Tibial nerve (tissue), 4 donors: Measurements from ENCODE around the gene FHAD1. TPM values are rescaled to one million over a fixed set of nuclear protein-coding genes. Genes with fewer than 3 reads are reported as not detected.

Source experiments
- DNase-seq, 2 donors: peaks; one replicate each; pipeline ENCODE4 v3.0.0-alpha.2; 2019; ENCODE audit warnings: low spot score in 2 of 2
- H3K27ac ChIP-seq, 4 donors: fragments of 200-600 bp; sonication (generic) in 3 of 4; one replicate each; pipeline ENCODE4 v1.5.1; 2017 to 2019; ENCODE audit warnings: mild to moderate bottlenecking in 1 of 4
- H3K27me3 ChIP-seq, 2 donors: fragments of 200-600 bp; sonication (generic) in 1 of 2; one replicate each; pipeline versions ENCODE4 v1.5.1 to v1.6.0; 2017 to 2019
- H3K36me3 ChIP-seq, 3 donors: fragments of 200-600 bp; sonication (generic); one replicate each; pipeline ENCODE4 v1.5.1; 2018 to 2019
- H3K4me1 ChIP-seq, 4 donors: fragments of 200-600 bp; sonication (generic) in 3 of 4; one replicate each; pipeline ENCODE4 v1.5.1; 2017 to 2019
- H3K4me3 ChIP-seq, 4 donors: fragments of 200-600 bp; sonication (generic) in 3 of 4; one replicate each; pipeline ENCODE4 v1.5.1; 2017 to 2019; ENCODE audit warnings: mild to moderate bottlenecking in 1 of 4, moderate library complexity in 1 of 4
- H3K9me3 ChIP-seq, 4 donors: fragments of 200-600 bp; sonication (generic) in 3 of 4; one replicate each; pipeline ENCODE4 v1.5.1; 2017 to 2019
- EP300 ChIP-seq, 2 donors: sonication (generic); formaldehyde crosslinking; IDR thresholded peaks; one replicate each; pipeline ENCODE4 v1.6.1; 2017; ENCODE audit warnings: antibody characterized with exemption in 2 of 2, mild to moderate bottlenecking in 1 of 2
- POLR2A ChIP-seq, 2 donors: fragments of 450-650 bp; IDR thresholded peaks; one replicate each; pipeline ENCODE4 v1.6.1; 2017; ENCODE audit warnings: antibody characterized with exemption in 2 of 2, mild to moderate bottlenecking in 2 of 2, moderate library complexity in 2 of 2
- WGBS, 2 donors: methylation state at CpG; one replicate each; pipeline ENCODE4 v1.1.5; 2018; 5-methylcytosine and 5-hydroxymethylcytosine counted together
- total RNA-seq, 4 donors: library from RNA; depleted of rRNA; stranded (reverse); fragments of >200 nt; gene quantifications; one replicate each; pipeline ENCODE4 v1.1.0, GENCODE V29; 2016
- TF ChIP-seq, protein P1 (sequence below), 5 experiments: fragments of 200-600 bp in 3 of 5; fragments of 450-650 bp in 2 of 5; sonication (generic) in 3 of 5; IDR thresholded peaks; one replicate each; pipeline ENCODE4 v1.5.1; 2016 to 2019; ENCODE audit warnings: antibody characterized with exemption in 5 of 5, mild to moderate bottlenecking in 3 of 5, moderate library complexity in 2 of 5

FHAD1 gene
- total RNA-seq, 4 donors from 2014 or later = 0.30 to 0.63 TPM; not detected in 2

DNA sequence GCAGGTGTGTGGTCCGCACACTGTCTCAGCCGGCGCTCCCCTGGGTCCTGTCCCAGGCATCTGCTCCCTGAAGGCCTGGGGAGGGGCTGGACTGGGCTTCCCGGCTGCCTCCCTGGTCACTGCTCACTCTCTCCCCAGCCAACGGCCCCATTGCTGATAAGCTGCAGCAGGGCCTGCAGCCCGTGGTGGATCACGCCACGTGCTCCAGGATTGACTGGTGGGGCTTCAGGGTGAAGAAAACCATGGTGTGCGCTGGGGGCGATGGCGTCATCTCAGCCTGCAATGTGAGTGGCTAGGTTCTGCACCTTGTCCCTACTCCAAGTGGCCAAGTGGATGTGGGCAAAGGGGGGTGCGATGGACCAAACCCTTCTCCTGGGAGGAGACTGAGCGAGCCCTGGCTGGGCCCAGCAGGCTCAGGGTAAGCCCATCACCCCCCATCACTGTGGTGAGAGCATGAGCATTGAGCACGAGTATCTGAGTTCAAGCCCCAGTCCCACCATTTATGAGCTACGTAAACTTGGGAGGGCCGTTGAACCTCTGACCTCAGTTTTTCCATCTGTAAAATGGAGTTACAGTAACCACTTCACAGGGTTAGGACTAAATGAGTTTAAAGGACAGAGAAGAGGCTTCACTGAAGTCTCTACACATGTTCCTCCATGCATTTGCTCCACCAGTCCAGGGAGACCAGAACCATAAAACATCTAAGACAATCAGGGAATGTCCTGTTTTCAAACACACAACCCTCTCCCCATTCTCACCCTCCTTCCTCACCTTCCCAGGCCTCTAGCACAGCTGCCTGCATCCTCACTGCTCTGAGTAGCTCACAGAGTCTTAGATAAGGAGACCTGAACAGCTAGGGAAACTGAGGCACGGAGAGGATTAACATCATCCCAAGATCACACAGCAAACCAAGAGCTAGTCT is 197.7 kb downstream of the FHAD1 start:
- WGBS, 2 donors = 77% methylated on average over 10 to 15 of the region's 17 CpGs
- no peak overlapping the region for H3K27ac ChIP-seq
- no peaks in the 10 kb centered on the region for H3K9me3 ChIP-seq
- H3K4me1 ChIP-seq = no peaks in the 10 kb centered on the region
- no peaks in the 10 kb centered on the region for H3K36me3 ChIP-seq
- TF ChIP-seq EP300 (IDR thresholded peaks at IDR 0.05) (no peak), POLR2A (IDR thresholded peaks at IDR 0.05) (no peak)
- TF ChIP-seq, protein P1, sequence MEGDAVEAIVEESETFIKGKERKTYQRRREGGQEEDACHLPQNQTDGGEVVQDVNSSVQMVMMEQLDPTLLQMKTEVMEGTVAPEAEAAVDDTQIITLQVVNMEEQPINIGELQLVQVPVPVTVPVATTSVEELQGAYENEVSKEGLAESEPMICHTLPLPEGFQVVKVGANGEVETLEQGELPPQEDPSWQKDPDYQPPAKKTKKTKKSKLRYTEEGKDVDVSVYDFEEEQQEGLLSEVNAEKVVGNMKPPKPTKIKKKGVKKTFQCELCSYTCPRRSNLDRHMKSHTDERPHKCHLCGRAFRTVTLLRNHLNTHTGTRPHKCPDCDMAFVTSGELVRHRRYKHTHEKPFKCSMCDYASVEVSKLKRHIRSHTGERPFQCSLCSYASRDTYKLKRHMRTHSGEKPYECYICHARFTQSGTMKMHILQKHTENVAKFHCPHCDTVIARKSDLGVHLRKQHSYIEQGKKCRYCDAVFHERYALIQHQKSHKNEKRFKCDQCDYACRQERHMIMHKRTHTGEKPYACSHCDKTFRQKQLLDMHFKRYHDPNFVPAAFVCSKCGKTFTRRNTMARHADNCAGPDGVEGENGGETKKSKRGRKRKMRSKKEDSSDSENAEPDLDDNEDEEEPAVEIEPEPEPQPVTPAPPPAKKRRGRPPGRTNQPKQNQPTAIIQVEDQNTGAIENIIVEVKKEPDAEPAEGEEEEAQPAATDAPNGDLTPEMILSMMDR (IDR thresholded peaks at IDR 0.05) = no peak
- H3K4me3 ChIP-seq = no peak overlapping the region
- peaks cover 0 to 18% of the 10 kb centered on the region in 2 donors for H3K27me3 ChIP-seq
- DNase-seq = no peak

DNA sequence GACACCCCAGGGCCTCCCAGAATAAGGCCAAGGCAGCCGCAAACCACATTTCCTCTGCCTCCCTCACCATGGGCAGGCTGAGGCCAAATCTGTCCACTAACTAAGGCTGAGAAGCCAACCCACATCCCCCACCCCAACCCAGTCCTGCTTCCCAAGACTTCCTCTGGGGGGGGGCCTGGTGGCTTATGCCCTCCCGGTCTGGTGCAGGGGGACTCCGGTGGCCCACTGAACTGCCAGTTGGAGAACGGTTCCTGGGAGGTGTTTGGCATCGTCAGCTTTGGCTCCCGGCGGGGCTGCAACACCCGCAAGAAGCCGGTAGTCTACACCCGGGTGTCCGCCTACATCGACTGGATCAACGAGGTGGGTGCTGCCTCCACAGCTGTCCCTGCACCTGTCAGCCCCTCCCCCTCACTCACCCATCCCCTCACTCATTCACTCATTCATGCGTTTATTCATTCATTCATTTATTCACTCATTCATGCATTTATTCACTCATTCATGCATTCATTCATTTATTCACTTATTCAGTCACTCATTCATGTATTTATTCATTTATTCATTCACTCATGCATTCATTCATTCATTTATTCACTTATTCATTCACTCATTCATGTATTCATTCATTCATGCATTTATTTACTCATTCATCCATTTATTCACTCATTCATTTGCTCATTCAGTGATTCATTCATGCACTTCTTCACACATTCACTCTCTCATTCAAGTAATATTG is 198.5 kb downstream of the FHAD1 start:
- 80 to 84% methylated on average over 14 of the region's 14 CpGs for WGBS, 2 donors

DNA sequence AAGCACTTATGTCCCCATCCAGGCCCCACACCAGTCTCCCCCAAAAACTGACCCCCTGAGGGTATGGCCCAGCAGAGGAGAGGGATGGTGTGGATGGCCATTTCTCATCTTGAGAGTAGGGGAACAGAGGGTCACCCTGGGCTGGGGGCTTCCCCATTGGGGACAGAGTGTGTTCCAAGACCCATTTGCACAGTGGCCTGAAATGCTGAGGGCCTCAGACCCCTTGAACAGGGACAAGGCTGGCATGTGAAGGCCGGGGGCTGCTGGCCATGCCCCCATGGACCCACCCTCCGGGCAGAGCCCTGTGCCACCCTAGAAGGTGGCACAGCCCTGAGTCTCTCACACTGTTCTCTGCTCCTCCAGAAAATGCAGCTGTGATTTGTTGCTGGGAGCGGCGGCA is 199.2 kb downstream of the FHAD1 start:
- Histone ChIP-seq H3K4me1 (no peaks in the 10 kb centered on the region), H3K27me3 (peaks cover 0 to 18% of the 10 kb centered on the region in 2 donors), H3K4me3 (no peak overlapping the region), H3K27ac (no peak overlapping the region), H3K9me3 (peaks cover 0 to 3% (median 0%) of the 10 kb centered on the region in 4 donors), H3K36me3 (no peaks in the 10 kb centered on the region)
- 56 to 69% methylated on average over 3 to 4 of the region's 4 CpGs for WGBS, 2 donors
- TF ChIP-seq EP300 (IDR thresholded peaks at IDR 0.05) = no peak
- TF ChIP-seq, protein P1 (IDR thresholded peaks at IDR 0.05) = no peak
- TF ChIP-seq POLR2A (IDR thresholded peaks at IDR 0.05) = no peak
- no peak for DNase-seq

More for the DNA sequence above, 198.5 kb downstream of the FHAD1 start:
- H3K27me3 ChIP-seq = peaks cover 0 to 18% of the 10 kb centered on the region in 2 donors
- no peak overlapping the region for H3K4me3 ChIP-seq
- no peaks in the 10 kb centered on the region for H3K4me1 ChIP-seq
- TF ChIP-seq, protein P1 (IDR thresholded peaks at IDR 0.05) = no peak
- TF ChIP-seq POLR2A (IDR thresholded peaks at IDR 0.05) = no peak
- no peak for TF ChIP-seq EP300 (IDR thresholded peaks at IDR 0.05)
- H3K27ac ChIP-seq = no peak overlapping the region
- DNase-seq = no peak
- H3K9me3 ChIP-seq = no peaks in the 10 kb centered on the region
- H3K36me3 ChIP-seq = no peaks in the 10 kb centered on the region

Other genes with a start within 250 kb of the FHAD1 start
- 10 to 100 TPM in 3 of 4 donors, 1 to 10 TPM in 1; 9.3 to 14.1 (median 11.6) TPM for gene TMEM51, start 93.5 kb upstream of the FHAD1 start, total RNA-seq
- gene EFHD2, start 162.7 kb downstream of the FHAD1 start, total RNA-seq = 10 to 100 TPM; 17.0 to 61.5 (median 29.6) TPM
- 1 to 10 TPM in 3 of 4 donors, under 1 TPM in 1; 0.98 to 5.7 (median 1.9) TPM for gene CTRC, start 191.2 kb downstream of the FHAD1 start, total RNA-seq
- gene CELA2A, start 209.5 kb downstream of the FHAD1 start, total RNA-seq = 1 to 10 TPM in 3 of 4 donors, under 1 TPM in 1; 0.42 to 9.3 (median 1.5) TPM
- not detected for gene CELA2B, start 228.9 kb downstream of the FHAD1 start, total RNA-seq